K562 treated with DMSO at 1 percent for 48 hours (cell line): ENCODE measurements around the gene SLC2A2. TPM values are rescaled to one million over a fixed set of nuclear protein-coding genes. Genes with fewer than 3 reads are reported as not detected.

Experiments used
- total RNA-seq: library from RNA; unstranded; fragments of 300-600 nt; gene quantifications from 2 replicates; pipeline ENCODE4 v1.2.3, GENCODE V29; 2022; ENCODE audit warnings: low replicate concordance; ENCODE audit errors: extremely low read depth

SLC2A2 gene
- not detected in 2 replicates for total RNA-seq

GRCh38 chr3:171026597-171027293 lies at the start of gene SLC2A2:
Gene SLC2A2 (minus strand): TSS chr3:171026720. CDS start chr3:171026670, 50 bp downstream.

Other genes with a start within 250 kb of the SLC2A2 start
- gene RPL22L1, start 156.5 kb downstream of the SLC2A2 start, total RNA-seq, result not detected in 2 replicates
- gene EIF5A2, start 118.1 kb downstream of the SLC2A2 start, total RNA-seq, result not detected in 2 replicates